H9 (cell line): ENCODE measurements around the gene TBC1D4. TPM values are rescaled to one million over a fixed set of nuclear protein-coding genes. Genes with fewer than 3 reads are reported as not detected.

Source experiments
- DNase-seq: peaks from one replicate; pipeline ENCODE4 v3.0.0-alpha.2; 2017
- H2AFZ ChIP-seq: one replicate; pipeline ENCODE4 v1.6.1; 2013; ENCODE audit warnings: mild to moderate bottlenecking, low read length, control low read depth, moderate library complexity
- H2AK5ac ChIP-seq: 2 replicates; pipeline ENCODE4 v1.6.1; 2013; ENCODE audit warnings: low read length, control low read depth, mixed read lengths; ENCODE audit not compliant: insufficient read length
- H2BK120ac ChIP-seq: one replicate; pipeline ENCODE4 v1.6.1; 2013; ENCODE audit warnings: low read depth, mild to moderate bottlenecking, low read length, control low read depth, inconsistent platforms; ENCODE audit not compliant: poor library complexity, severe bottlenecking
- H2BK12ac ChIP-seq: 2 replicates; pipeline ENCODE4 v1.6.1; 2013; ENCODE audit warnings: low read length, control low read depth, mixed read lengths, low read depth; ENCODE audit not compliant: insufficient read length
- H2BK15ac ChIP-seq: 2 replicates; pipeline ENCODE4 v1.6.1; 2013; ENCODE audit warnings: low read depth, low read length, control low read depth
- H2BK20ac ChIP-seq: one replicate; pipeline ENCODE4 v1.6.1; 2013; ENCODE audit warnings: low read depth, mild to moderate bottlenecking, low read length, control low read depth, inconsistent platforms; ENCODE audit not compliant: poor library complexity, severe bottlenecking
- H2BK5ac ChIP-seq: 2 replicates; pipeline ENCODE4 v1.6.1; 2013; ENCODE audit warnings: low read length, control low read depth, mixed read lengths; ENCODE audit not compliant: insufficient read length
- H3K14ac ChIP-seq: 2 replicates; pipeline ENCODE4 v1.6.1; 2013; ENCODE audit warnings: low read length, control low read depth; ENCODE audit not compliant: insufficient read depth
- H3K18ac ChIP-seq: 2 replicates; pipeline ENCODE4 v1.6.1; 2013; ENCODE audit warnings: low read depth, mild to moderate bottlenecking, mixed read lengths, low read length, control low read depth; ENCODE audit not compliant: insufficient read length
- H3K23ac ChIP-seq: 2 replicates; pipeline ENCODE4 v1.6.1; 2013; ENCODE audit warnings: low read length, control low read depth, mixed read lengths, low read depth; ENCODE audit not compliant: insufficient read length
- H3K23me2 ChIP-seq: 2 replicates; pipeline ENCODE4 v1.6.1; 2013; ENCODE audit warnings: low read depth, mild to moderate bottlenecking, mixed read lengths, low read length, control low read depth; ENCODE audit not compliant: insufficient read length, poor library complexity, severe bottlenecking
- H3K27ac ChIP-seq: 2 replicates; pipeline ENCODE4 v1.5.1; 2013; ENCODE audit warnings: low read length, control low read depth, mixed read lengths, low read depth; ENCODE audit not compliant: insufficient read length
- H3K27me3 ChIP-seq: 2 replicates; pipeline ENCODE4 v1.6.1; 2013; ENCODE audit warnings: low read length, control low read depth, inconsistent platforms; ENCODE audit not compliant: insufficient read depth
- H3K4ac ChIP-seq: 2 replicates; pipeline ENCODE4 v1.6.1; 2013; ENCODE audit warnings: low read depth, mild to moderate bottlenecking, control low read depth, inconsistent platforms, low read length, moderate library complexity
- H3K4me1 ChIP-seq: 2 replicates; pipeline ENCODE4 v1.6.1; 2013; ENCODE audit warnings: low read length, control low read depth, inconsistent platforms; ENCODE audit not compliant: insufficient read depth
- H3K4me2 ChIP-seq: 2 replicates; pipeline ENCODE4 v1.6.1; 2013; ENCODE audit warnings: low read length, control low read depth, mixed read lengths; ENCODE audit not compliant: insufficient read length, insufficient read depth
- H3K56ac ChIP-seq: 2 replicates; pipeline ENCODE4 v1.6.1; 2013; ENCODE audit warnings: low read depth, mild to moderate bottlenecking, mixed read lengths, low read length, control low read depth; ENCODE audit not compliant: insufficient read length
- H3K79me1 ChIP-seq: 2 replicates; pipeline ENCODE4 v1.6.1; 2013; ENCODE audit warnings: low read depth, mild to moderate bottlenecking, moderate library complexity, low read length, control low read depth, inconsistent platforms; ENCODE audit not compliant: insufficient read depth, poor library complexity, severe bottlenecking
- H3K79me2 ChIP-seq: 2 replicates; pipeline ENCODE4 v1.6.1; 2013; ENCODE audit warnings: low read length, control low read depth, inconsistent platforms; ENCODE audit not compliant: insufficient read depth
- H3K9ac ChIP-seq: 2 replicates; pipeline ENCODE4 v1.6.1; 2013; ENCODE audit warnings: low read length, control low read depth, mixed read lengths; ENCODE audit not compliant: insufficient read length; ENCODE audit errors: extremely low read depth
- H3K9me3 ChIP-seq: one replicate; pipeline ENCODE4 v1.6.1; 2013; ENCODE audit warnings: low read depth, low read length, inconsistent platforms; ENCODE audit not compliant: control insufficient read depth
- H3T11ph ChIP-seq: one replicate; pipeline ENCODE4 v1.6.1; 2013; ENCODE audit warnings: mild to moderate bottlenecking, low read length, control low read depth, inconsistent platforms
- H4K20me1 ChIP-seq: one replicate; pipeline ENCODE4 v1.6.1; 2013; ENCODE audit not compliant: control insufficient read depth, insufficient read length, insufficient read depth
- H4K5ac ChIP-seq: 2 replicates; pipeline ENCODE4 v1.6.1; 2013; ENCODE audit warnings: low read depth, mild to moderate bottlenecking, mixed read lengths, low read length, control low read depth; ENCODE audit not compliant: insufficient read length
- H4K8ac ChIP-seq: replicated peaks from 2 replicates; pipeline ENCODE4 v1.6.1; 2013; ENCODE audit warnings: low read length, control low read depth, mixed read lengths, low read depth; ENCODE audit not compliant: insufficient read length
- H4K91ac ChIP-seq: 2 replicates; pipeline ENCODE4 v1.6.1; 2013; ENCODE audit warnings: low read depth, mild to moderate bottlenecking, moderate library complexity, mixed read lengths, low read length, control low read depth; ENCODE audit not compliant: insufficient read length
- H3K27ac Mint-ChIP-seq, 3 experiments: 2 replicates in 2 of 3; 3 replicates in 1 of 3; pipeline ENCODE4 v1.8.0; 2020 to 2021; ENCODE audit warnings: mixed read lengths in 3 of 3, mild to moderate bottlenecking in 1 of 3, moderate library complexity in 1 of 3
- H3K27me3 Mint-ChIP-seq: 2 replicates; pipeline ENCODE4 v1.8.0; 2021; ENCODE audit warnings: low read depth, mild to moderate bottlenecking, moderate library complexity, mixed read lengths
- H3K36me3 Mint-ChIP-seq, 3 experiments: 2 replicates in 2 of 3; 3 replicates in 1 of 3; pipeline ENCODE4 v1.8.0; 2020 to 2021; ENCODE audit warnings: low read depth in 3 of 3, mixed read lengths in 3 of 3; ENCODE audit not compliant: insufficient read depth in 1 of 3
- H3K4me1 Mint-ChIP-seq, 2 experiments: 2 replicates each; pipeline ENCODE4 v1.8.0; 2020; ENCODE audit warnings: mixed read lengths in 2 of 2
- H3K4me3 Mint-ChIP-seq, 2 experiments: 2 replicates in 1 of 2; 3 replicates in 1 of 2; pipeline ENCODE4 v1.8.0; 2020 to 2021; ENCODE audit warnings: mild to moderate bottlenecking in 2 of 2, mixed read lengths in 2 of 2, moderate library complexity in 1 of 2
- H3K9me3 Mint-ChIP-seq, 2 experiments: 2 replicates in 1 of 2; 3 replicates in 1 of 2; pipeline ENCODE4 v1.8.0; 2020; ENCODE audit warnings: mild to moderate bottlenecking in 2 of 2, mixed read lengths in 2 of 2, moderate library complexity in 1 of 2
- CTCF ChIP-seq: fragments of 200-600 bp; sonication (generic); conservative IDR thresholded peaks from 3 replicates; pipeline ENCODE4 v1.8.0; 2021; ENCODE audit warnings: antibody characterized with exemption, mild to moderate bottlenecking
- WGBS: extraction: QIAGEN DNeasy Blood & Tissue Kit; methylation state at CpG from one replicate; pipeline ENCODE4 v1.1.7; 2013; ENCODE audit warnings: missing lambda C conversion rate, low lambda C conversion rate, mixed read lengths; ENCODE audit not compliant: insufficient read length; ENCODE audit errors: extremely low coverage; 5-methylcytosine and 5-hydroxymethylcytosine counted together
- total RNA-seq: library from RNA; stranded (reverse); gene quantifications from 2 replicates; pipeline ENCODE4 v1.2.1, GENCODE V29; 2021

Gene TBC1D4
- total RNA-seq, 1 experiment from 2014 or later = 10.5 TPM

- no peaks in the 10 kb centered on the region for H3K27me3 Mint-ChIP-seq
- H4K20me1 ChIP-seq = no peaks in the 10 kb centered on the region
- no peak overlapping the region for H3K4me3 Mint-ChIP-seq
- no peak overlapping the region for H3K4ac ChIP-seq
- H3K27me3 ChIP-seq = no peaks in the 10 kb centered on the region
- no peaks in the 10 kb centered on the region for H3K4me1 ChIP-seq
- peaks cover 7 to 29% (median 9%) of the 10 kb centered on the region in 3 experiments; a peak in 6 of 7 replicates for H3K36me3 Mint-ChIP-seq
- H3K9me3 Mint-ChIP-seq = no peaks in the 10 kb centered on the region; a peak in 1 of 5 replicates
- H2AFZ ChIP-seq = no peak overlapping the region
- H3K18ac ChIP-seq = no peak overlapping the region
- H2BK5ac ChIP-seq = no peak overlapping the region
- H3K79me1 ChIP-seq = no peaks in the 10 kb centered on the region
- H2AK5ac ChIP-seq = no peak overlapping the region
- no peak for DNase-seq
- no peak overlapping the region for H2BK12ac ChIP-seq
- H3K14ac ChIP-seq = no peak overlapping the region
- no peak overlapping the region for H4K5ac ChIP-seq
- no peaks in the 10 kb centered on the region for H3K4me1 Mint-ChIP-seq
- H4K8ac ChIP-seq = no peak overlapping the region
- WGBS = no CpG with 5 or more reads among the region's 1 CpG
- no peak overlapping the region for H3K27ac ChIP-seq
- H3K56ac ChIP-seq = no peak overlapping the region
- no peak overlapping the region for H3K9ac ChIP-seq
- no peaks in the 10 kb centered on the region for H3K9me3 ChIP-seq
- TF ChIP-seq CTCF = no peak
- H3K4me2 ChIP-seq = no peak overlapping the region
- H2BK120ac ChIP-seq = no peak overlapping the region
- H3K27ac Mint-ChIP-seq = no peak overlapping the region
- H3K23ac ChIP-seq = no peak overlapping the region
- no peak overlapping the region for H3T11ph ChIP-seq
- no peaks in the 10 kb centered on the region for H3K79me2 ChIP-seq
- H2BK15ac ChIP-seq = no peak overlapping the region
- no peaks in the 10 kb centered on the region for H3K23me2 ChIP-seq
- H4K91ac ChIP-seq = no peak overlapping the region
- H2BK20ac ChIP-seq = no peak overlapping the region
Measured at GRCh38 chr13:75347457-75347856, 134.5 kb downstream of the TBC1D4 start.
